Memory B cell (primary cell): ENCODE data around the gene RNU1-1.
"Not testable (repeated sequence)": the region's sequence is repeated elsewhere in the genome, so short reads cannot be mapped to it uniquely, and the experiment has no call there.

Experiments used
- ATAC-seq: fragments of 150-1000 bp; cut with Tn5 transposase; 2 replicates; pipeline ENCODE4 v1.10.0; 2021; ENCODE audit warnings: low read depth, mild to moderate bottlenecking, moderate library complexity
- DNase-seq, 2 donors: peaks; one replicate each; pipeline ENCODE4 v3.0.0; 2022; ENCODE audit warnings: low spot score in 2 of 2
- H3K27ac Mint-ChIP-seq: one replicate; pipeline ENCODE4 v1.8.0; 2022; ENCODE audit warnings: mild to moderate bottlenecking, moderate library complexity, mixed read lengths
- H3K27me3 Mint-ChIP-seq: one replicate; pipeline ENCODE4 v1.8.0; 2022; ENCODE audit warnings: mixed read lengths
- H3K36me3 Mint-ChIP-seq: one replicate; pipeline ENCODE4 v1.8.0; 2022; ENCODE audit warnings: mild to moderate bottlenecking, mixed read lengths
- H3K4me1 Mint-ChIP-seq: one replicate; pipeline ENCODE4 v1.8.0; 2022; ENCODE audit warnings: mixed read lengths
- H3K4me3 Mint-ChIP-seq: one replicate; pipeline ENCODE4 v1.8.0; 2022; ENCODE audit warnings: mild to moderate bottlenecking, moderate library complexity, mixed read lengths
- H3K9me3 Mint-ChIP-seq: one replicate; pipeline ENCODE4 v1.8.0; 2022; ENCODE audit warnings: mixed read lengths

The RNU1-1 gene

GRCh38 chr1:16514107-16515055 lies at the start of gene RNU1-1:
Gene RNU1-1 (minus strand): TSS chr1:16514285.
- H3K4me1 Mint-ChIP-seq, H3K36me3 Mint-ChIP-seq, H3K9me3 Mint-ChIP-seq, H3K27ac Mint-ChIP-seq, H3K27me3 Mint-ChIP-seq: not testable (repeated sequence)
- H3K4me3 Mint-ChIP-seq: peak within 1 kb of the TSS; percentile 55
- DNase-seq (peak; percentile 84 to 87), ATAC-seq (peak; percentile 44)

GRCh38 chr1:16561035-16561434 lies 47.0 kb upstream of the RNU1-1 start:
- not testable (repeated sequence) for H3K27ac Mint-ChIP-seq, DNase-seq, ATAC-seq, H3K4me1 Mint-ChIP-seq, H3K4me3 Mint-ChIP-seq, H3K9me3 Mint-ChIP-seq, H3K27me3 Mint-ChIP-seq, H3K36me3 Mint-ChIP-seq

DNA sequence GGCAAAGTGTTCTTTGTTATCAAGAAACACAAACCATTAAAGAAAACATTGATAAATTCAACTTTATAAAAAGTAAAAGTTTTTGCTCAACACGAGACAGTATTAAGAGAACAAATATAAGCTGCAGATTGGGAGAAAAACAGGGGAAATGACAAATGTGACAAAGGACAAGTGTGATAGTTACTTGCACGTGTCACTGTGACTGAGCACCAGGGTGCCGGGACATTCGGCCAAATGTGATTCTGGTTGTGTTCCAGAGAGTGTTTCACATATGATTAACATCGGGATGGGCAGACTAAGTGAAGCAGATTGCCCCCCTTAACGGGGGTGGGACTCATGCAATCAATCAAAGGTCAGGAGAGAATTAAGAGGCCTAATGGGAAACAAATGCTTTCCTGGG lies 46.4 kb upstream of the RNU1-1 start:
- H3K4me3 Mint-ChIP-seq, H3K27me3 Mint-ChIP-seq, H3K27ac Mint-ChIP-seq, ATAC-seq, H3K4me1 Mint-ChIP-seq, DNase-seq, H3K9me3 Mint-ChIP-seq, H3K36me3 Mint-ChIP-seq: not testable (repeated sequence)

GRCh38 chr1:16559688-16560087 lies 45.6 kb upstream of the RNU1-1 start:
- not testable (repeated sequence) for H3K36me3 Mint-ChIP-seq, H3K4me1 Mint-ChIP-seq, DNase-seq, ATAC-seq, H3K27ac Mint-ChIP-seq, H3K27me3 Mint-ChIP-seq, H3K4me3 Mint-ChIP-seq, H3K9me3 Mint-ChIP-seq

DNA sequence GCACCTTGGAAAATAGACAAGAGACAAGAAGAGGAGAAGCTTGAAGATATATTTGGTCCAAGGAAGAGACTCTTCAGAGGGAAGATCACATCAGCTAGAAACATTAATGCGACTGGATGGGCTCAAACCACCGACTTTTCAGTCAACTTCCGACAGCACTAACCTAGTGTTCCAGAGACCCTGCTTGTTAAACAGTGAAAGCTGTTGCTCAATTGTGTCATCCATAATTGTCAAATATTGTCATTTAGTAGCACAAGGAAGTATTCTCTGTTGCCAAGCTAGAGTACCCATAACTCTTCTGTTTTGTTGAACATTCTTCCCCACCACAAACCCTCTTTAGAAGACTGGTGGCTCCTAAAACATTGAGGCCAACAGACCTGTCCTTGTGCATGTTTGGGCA lies 42.9 kb upstream of the RNU1-1 start:
- not testable (repeated sequence) for H3K4me3 Mint-ChIP-seq, H3K27me3 Mint-ChIP-seq, H3K36me3 Mint-ChIP-seq, H3K27ac Mint-ChIP-seq, H3K4me1 Mint-ChIP-seq, H3K9me3 Mint-ChIP-seq, ATAC-seq
- peak in 1 of 2 donors; percentile 2 for DNase-seq

GRCh38 chr1:16553244-16553643 lies 39.2 kb upstream of the RNU1-1 start:
- not testable (repeated sequence) for H3K36me3 Mint-ChIP-seq, H3K9me3 Mint-ChIP-seq, H3K27ac Mint-ChIP-seq, ATAC-seq, H3K4me1 Mint-ChIP-seq, DNase-seq, H3K27me3 Mint-ChIP-seq, H3K4me3 Mint-ChIP-seq

- not testable (repeated sequence) for DNase-seq, H3K4me1 Mint-ChIP-seq, H3K27ac Mint-ChIP-seq, H3K9me3 Mint-ChIP-seq, H3K4me3 Mint-ChIP-seq, H3K36me3 Mint-ChIP-seq, H3K27me3 Mint-ChIP-seq, ATAC-seq
These were observed 36.3 kb upstream of the RNU1-1 start for GRCh38 chr1:16550212-16550918.

GRCh38 chr1:16549545-16549944 lies 35.5 kb upstream of the RNU1-1 start:
- H3K9me3 Mint-ChIP-seq, ATAC-seq, DNase-seq, H3K4me3 Mint-ChIP-seq, H3K27ac Mint-ChIP-seq, H3K36me3 Mint-ChIP-seq, H3K4me1 Mint-ChIP-seq, H3K27me3 Mint-ChIP-seq: not testable (repeated sequence)

DNA sequence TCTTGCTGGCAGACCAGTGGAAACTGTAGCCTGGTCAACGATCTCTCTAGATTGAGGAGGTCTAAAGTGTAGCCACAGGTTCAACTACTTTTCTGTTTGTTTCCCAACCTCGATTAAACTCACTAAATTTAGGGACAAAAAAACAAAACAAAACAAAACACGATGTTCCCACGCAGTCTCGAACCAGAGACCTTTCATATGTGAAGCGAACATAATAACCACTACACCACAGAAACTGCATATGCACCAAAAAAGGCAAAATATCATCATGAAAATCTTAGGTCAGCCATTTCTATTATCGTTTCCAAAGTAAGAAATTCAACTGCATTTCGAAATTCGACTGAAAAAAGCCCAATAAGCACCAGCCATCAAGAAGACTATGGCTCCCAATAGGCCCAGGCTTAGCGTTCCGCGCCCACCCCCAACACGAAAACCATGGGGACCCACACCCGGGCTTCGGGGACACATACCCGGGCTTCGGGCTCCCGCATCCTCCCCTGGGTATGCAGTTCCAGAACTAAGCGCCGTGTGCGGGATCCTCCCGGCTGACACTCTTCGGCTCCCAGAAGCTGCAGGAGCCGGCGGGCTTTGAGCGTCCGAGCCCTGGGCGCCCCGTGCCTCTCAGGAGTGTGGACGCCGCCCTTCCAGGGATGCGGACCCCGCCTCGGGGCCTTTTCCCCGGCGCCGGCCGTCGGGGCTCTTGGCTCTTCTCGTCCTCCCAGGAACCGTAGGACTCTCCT lies 33.6 kb upstream of the RNU1-1 start:
- H3K9me3 Mint-ChIP-seq, H3K27me3 Mint-ChIP-seq, H3K4me1 Mint-ChIP-seq, ATAC-seq, H3K36me3 Mint-ChIP-seq, H3K4me3 Mint-ChIP-seq, H3K27ac Mint-ChIP-seq, DNase-seq: not testable (repeated sequence)

DNA sequence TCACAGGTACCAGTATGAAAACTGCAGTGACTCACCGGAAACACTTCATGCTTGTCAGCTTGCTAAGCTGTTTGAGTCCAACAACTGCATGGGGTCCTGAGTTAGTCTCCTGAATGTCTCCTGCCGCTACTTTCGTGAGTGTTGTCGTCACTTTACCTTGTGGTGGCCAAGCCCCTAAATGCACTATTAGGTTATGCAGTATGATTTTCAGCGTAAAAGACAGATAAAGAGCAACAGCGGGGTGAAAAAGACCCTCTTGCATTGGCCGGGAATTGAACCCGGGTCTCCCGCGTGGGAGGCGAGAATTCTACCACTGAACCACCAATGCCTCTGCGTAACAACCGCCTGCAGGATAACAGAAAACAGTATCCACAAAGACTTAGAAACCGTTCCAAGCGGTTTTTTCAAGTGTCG lies 31.6 kb upstream of the RNU1-1 start:
- H3K36me3 Mint-ChIP-seq, H3K27ac Mint-ChIP-seq, ATAC-seq, H3K9me3 Mint-ChIP-seq, H3K4me3 Mint-ChIP-seq, H3K4me1 Mint-ChIP-seq, H3K27me3 Mint-ChIP-seq, DNase-seq: not testable (repeated sequence)

GRCh38 chr1:16540421-16540893 lies 26.4 kb upstream of the RNU1-1 start:
- H3K4me1 Mint-ChIP-seq, H3K9me3 Mint-ChIP-seq, H3K27ac Mint-ChIP-seq, H3K36me3 Mint-ChIP-seq, H3K27me3 Mint-ChIP-seq: not testable (repeated sequence)
- peak overlapping the region; percentile 33 for H3K4me3 Mint-ChIP-seq
- ATAC-seq (peak; percentile 45), DNase-seq (peak in 1 of 2 donors; percentile 38)

- not testable (repeated sequence) for H3K4me3 Mint-ChIP-seq, H3K36me3 Mint-ChIP-seq, DNase-seq, ATAC-seq, H3K27ac Mint-ChIP-seq, H3K9me3 Mint-ChIP-seq, H3K27me3 Mint-ChIP-seq, H3K4me1 Mint-ChIP-seq
These were observed 23.4 kb upstream of the RNU1-1 start for GRCh38 chr1:16537528-16537927.

GRCh38 chr1:16536796-16537195 lies 22.7 kb upstream of the RNU1-1 start:
- H3K27ac Mint-ChIP-seq, H3K4me1 Mint-ChIP-seq, H3K9me3 Mint-ChIP-seq, H3K36me3 Mint-ChIP-seq, ATAC-seq, DNase-seq, H3K4me3 Mint-ChIP-seq: not testable (repeated sequence)
- peaks cover 10% of the 10 kb centered on the region for H3K27me3 Mint-ChIP-seq

DNA sequence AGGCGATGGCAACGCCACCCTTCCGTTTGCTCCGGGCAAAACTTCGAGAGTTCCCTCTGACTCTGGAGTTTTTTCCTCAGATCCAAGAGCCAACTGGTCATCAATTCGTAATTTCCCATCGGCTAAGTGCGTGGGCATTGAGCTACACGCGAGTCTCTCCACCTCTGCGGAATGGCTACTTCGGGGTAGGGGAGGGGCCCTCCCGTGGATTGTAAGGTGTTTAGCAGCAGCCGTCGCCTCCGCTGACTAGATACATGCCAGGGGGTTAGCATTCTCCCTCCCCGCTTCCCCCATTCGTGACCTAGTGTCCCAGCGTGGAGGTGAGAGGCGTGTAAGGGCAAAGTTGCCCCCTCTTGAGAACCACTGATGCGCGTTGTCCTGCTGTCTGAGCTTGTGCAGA lies 21.8 kb upstream of the RNU1-1 start:
- not testable (repeated sequence) for H3K4me1 Mint-ChIP-seq, DNase-seq, H3K27ac Mint-ChIP-seq, H3K4me3 Mint-ChIP-seq, H3K9me3 Mint-ChIP-seq, ATAC-seq, H3K36me3 Mint-ChIP-seq
- peaks cover 13% of the 10 kb centered on the region for H3K27me3 Mint-ChIP-seq
